GM23338 (cell line): Measurements from ENCODE around the gene KCNMA1. TPM values are rescaled to one million over a fixed set of nuclear protein-coding genes. Genes with fewer than 3 reads are reported as not detected.

Source experiments
- ATAC-seq: fragments of 200-7000 bp; cut with Tn5 transposase; 3 replicates; pipeline ENCODE4 v1.9.1; 2020
- DNase-seq: peaks from one replicate; pipeline ENCODE4 v3.0.0-alpha.2; 2015; ENCODE audit warnings: low spot score
- H2AFZ ChIP-seq: fragments of 200-600 bp; sonication (generic); 2 replicates; pipeline ENCODE4 v1.8.0; 2016; ENCODE audit warnings: antibody characterized with exemption, mild to moderate bottlenecking, moderate library complexity
- H3F3A ChIP-seq: fragments of 200-600 bp; sonication (generic); replicated peaks from 2 replicates; pipeline ENCODE4 v1.8.0; 2017; ENCODE audit warnings: antibody characterized with exemption, mixed run types, low read depth
- H3K27ac ChIP-seq: fragments of 200-600 bp; sonication (generic); 2 replicates; pipeline ENCODE4 v1.6.1; 2016; ENCODE audit warnings: low read depth
- H3K27me3 ChIP-seq: fragments of 200-600 bp; sonication (generic); 2 replicates; pipeline ENCODE4 v1.8.0; 2016; ENCODE audit warnings: mild to moderate bottlenecking, mixed run types, moderate library complexity; ENCODE audit not compliant: insufficient read depth
- H3K36me3 ChIP-seq: fragments of 200-600 bp; sonication (generic); 2 replicates; pipeline ENCODE4 v1.8.0; 2016; ENCODE audit warnings: mild to moderate bottlenecking; ENCODE audit not compliant: insufficient read depth
- H3K4me1 ChIP-seq: fragments of 200-600 bp; sonication (generic); 2 replicates; pipeline ENCODE4 v1.8.0; 2016; ENCODE audit warnings: mild to moderate bottlenecking, moderate library complexity; ENCODE audit not compliant: insufficient read depth
- H3K4me2 ChIP-seq: fragments of 200-600 bp; sonication (generic); 2 replicates; pipeline ENCODE4 v1.7.1; 2017; ENCODE audit warnings: mixed run types
- H3K4me3 ChIP-seq: fragments of 200-600 bp; sonication (generic); 2 replicates; pipeline ENCODE4 v1.6.1; 2016; ENCODE audit warnings: mixed run types
- H3K79me2 ChIP-seq: fragments of 200-600 bp; sonication (generic); replicated peaks from 2 replicates; pipeline ENCODE4 v1.8.0; 2017; ENCODE audit warnings: mild to moderate bottlenecking; ENCODE audit not compliant: insufficient read depth
- H3K9me2 ChIP-seq: fragments of 200-600 bp; sonication (generic); 2 replicates; pipeline ENCODE4 v1.8.0; 2017; ENCODE audit not compliant: insufficient read depth
- H4K20me1 ChIP-seq: fragments of 200-600 bp; sonication (generic); replicated peaks from 2 replicates; pipeline ENCODE4 v1.8.0; 2017; ENCODE audit warnings: mild to moderate bottlenecking; ENCODE audit not compliant: insufficient read depth
- H3K27ac Mint-ChIP-seq: 2 replicates; pipeline ENCODE4 v1.8.0; 2020; ENCODE audit warnings: inconsistent platforms, mild to moderate bottlenecking, moderate library complexity, mixed read lengths
- H3K27me3 Mint-ChIP-seq: 3 replicates; pipeline ENCODE4 v1.8.0; 2022; ENCODE audit warnings: low read depth, mild to moderate bottlenecking, moderate library complexity, mixed read lengths, inconsistent platforms; ENCODE audit not compliant: insufficient read depth, poor library complexity
- H3K36me3 Mint-ChIP-seq: 3 replicates; pipeline ENCODE4 v1.8.0; 2021; ENCODE audit warnings: low read depth, mild to moderate bottlenecking, inconsistent platforms, moderate library complexity, mixed read lengths
- H3K4me1 Mint-ChIP-seq: 3 replicates; pipeline ENCODE4 v1.8.0; 2020; ENCODE audit warnings: mild to moderate bottlenecking, inconsistent platforms, mixed read lengths
- H3K4me3 Mint-ChIP-seq: 3 replicates; pipeline ENCODE4 v1.8.0; 2021; ENCODE audit warnings: moderate library complexity, mild to moderate bottlenecking, inconsistent platforms, mixed read lengths
- H3K9me3 Mint-ChIP-seq: 3 replicates; pipeline ENCODE4 v1.8.0; 2020; ENCODE audit warnings: moderate library complexity, mild to moderate bottlenecking, inconsistent platforms, mixed read lengths
- CREB1 ChIP-seq: fragments of 250-450 bp; sonication (Bioruptor Pico); IDR thresholded peaks from 2 replicates; pipeline ENCODE4 v1.5.0; 2020; ENCODE audit warnings: low read depth, mild to moderate bottlenecking, moderate library complexity
- EZH2 ChIP-seq: fragments of 200-600 bp; sonication (generic); IDR thresholded peaks from one replicate; pipeline ENCODE4 v1.8.0; 2017; ENCODE audit warnings: antibody characterized with exemption, mild to moderate bottlenecking, low read depth; ENCODE audit not compliant: unreplicated experiment
- EZH2phosphoT487 ChIP-seq: fragments of 200-600 bp; sonication (generic); IDR thresholded peaks from one replicate; pipeline ENCODE4 v1.8.1; 2018; ENCODE audit warnings: antibody characterized with exemption; ENCODE audit not compliant: unreplicated experiment
- JUNB ChIP-seq: IDR thresholded peaks from one replicate; pipeline ENCODE4 v1.6.1; 2016; ENCODE audit warnings: antibody characterized with exemption; ENCODE audit not compliant: unreplicated experiment
- NANOG ChIP-seq: IDR thresholded peaks from 2 replicates; pipeline ENCODE4 v1.6.1; 2016; ENCODE audit warnings: antibody characterized with exemption, borderline replicate concordance
- POLR2AphosphoS5 ChIP-seq: IDR thresholded peaks from 2 replicates; pipeline ENCODE4 v1.6.1; 2016; ENCODE audit warnings: antibody characterized with exemption, low read depth
- STAT1 ChIP-seq: IDR thresholded peaks from one replicate; pipeline ENCODE4 v1.6.1; 2016; ENCODE audit warnings: antibody characterized with exemption; ENCODE audit not compliant: unreplicated experiment
- ZNF114 ChIP-seq: fragments of 250-450 bp; sonication (Bioruptor Pico); IDR thresholded peaks from 2 replicates; pipeline ENCODE4 v1.5.0; 2020; ENCODE audit warnings: mild to moderate bottlenecking, moderate library complexity
- ZNF331 ChIP-seq: fragments of 250-450 bp; sonication (Bioruptor Pico); IDR thresholded peaks from 2 replicates; pipeline ENCODE4 v1.5.0; 2020; ENCODE audit warnings: low read depth, mild to moderate bottlenecking, moderate library complexity
- polyA plus RNA-seq: library from polyadenylated mRNA; unstranded; fragments of >200 nt; fragmentation: Nextera tagmentation; extraction: Ambion mirVana; gene quantifications from 2 replicates; pipeline ENCODE4 v1.2.1, GENCODE V29; 2016
- total RNA-seq: library from RNA; depleted of rRNA; stranded (reverse); fragments of >200 nt; shearing (Covaris generic); gene quantifications from 2 replicates; pipeline ENCODE4 v1.2.3, GENCODE V29; 2014
- TF ChIP-seq, protein P1 (sequence below): IDR thresholded peaks from one replicate; pipeline ENCODE4 v1.6.1; 2018; ENCODE audit warnings: antibody characterized with exemption; ENCODE audit not compliant: unreplicated experiment
- TF ChIP-seq, protein P2 (sequence below): IDR thresholded peaks from 2 replicates; pipeline ENCODE4 v1.6.1; 2016; ENCODE audit warnings: antibody characterized with exemption
- TF ChIP-seq, protein P3 (sequence below), 2 experiments: fragments of 200-600 bp in 1 of 2; sonication (generic) in 1 of 2; conservative IDR thresholded peaks; 2 replicates each; pipeline versions ENCODE4 v1.5.1 to v1.6.1; 2016 to 2017; ENCODE audit warnings: antibody characterized with exemption in 2 of 2, low read depth in 2 of 2, mild to moderate bottlenecking in 2 of 2, moderate library complexity in 1 of 2
- TF ChIP-seq, protein P4 (sequence below): fragments of 250-450 bp; sonication (Bioruptor Pico); IDR thresholded peaks from 2 replicates; pipeline ENCODE4 v1.5.0; 2020; ENCODE audit warnings: mild to moderate bottlenecking, moderate library complexity

The KCNMA1 gene
- total and polyA plus RNA-seq, 2 experiments from 2014 or later, result 8.2 to 9.0 TPM

- H3K4me3 ChIP-seq, result no peak overlapping the region
- no peaks in the 10 kb centered on the region for H3K27me3 ChIP-seq
- no peak overlapping the region for H3K27ac ChIP-seq
- peaks cover 14% of the 10 kb centered on the region; the same call in 1 of the 2 replicates for H3K4me1 ChIP-seq
- Mint-ChIP-seq H3K36me3 (no peaks in the 10 kb centered on the region), H3K27me3 (peaks cover 5% of the 10 kb centered on the region), H3K9me3 (no peaks in the 10 kb centered on the region), H3K4me3 (no peak overlapping the region), H3K27ac (no peak overlapping the region), H3K4me1 (peaks cover 24% of the 10 kb centered on the region)
- no peaks in the 10 kb centered on the region for H3K9me2 ChIP-seq
- H3K4me2 ChIP-seq, result no peak overlapping the region
- DNase-seq, result no peak
- H2AFZ ChIP-seq, result no peak overlapping the region
- TF ChIP-seq, protein P1, sequence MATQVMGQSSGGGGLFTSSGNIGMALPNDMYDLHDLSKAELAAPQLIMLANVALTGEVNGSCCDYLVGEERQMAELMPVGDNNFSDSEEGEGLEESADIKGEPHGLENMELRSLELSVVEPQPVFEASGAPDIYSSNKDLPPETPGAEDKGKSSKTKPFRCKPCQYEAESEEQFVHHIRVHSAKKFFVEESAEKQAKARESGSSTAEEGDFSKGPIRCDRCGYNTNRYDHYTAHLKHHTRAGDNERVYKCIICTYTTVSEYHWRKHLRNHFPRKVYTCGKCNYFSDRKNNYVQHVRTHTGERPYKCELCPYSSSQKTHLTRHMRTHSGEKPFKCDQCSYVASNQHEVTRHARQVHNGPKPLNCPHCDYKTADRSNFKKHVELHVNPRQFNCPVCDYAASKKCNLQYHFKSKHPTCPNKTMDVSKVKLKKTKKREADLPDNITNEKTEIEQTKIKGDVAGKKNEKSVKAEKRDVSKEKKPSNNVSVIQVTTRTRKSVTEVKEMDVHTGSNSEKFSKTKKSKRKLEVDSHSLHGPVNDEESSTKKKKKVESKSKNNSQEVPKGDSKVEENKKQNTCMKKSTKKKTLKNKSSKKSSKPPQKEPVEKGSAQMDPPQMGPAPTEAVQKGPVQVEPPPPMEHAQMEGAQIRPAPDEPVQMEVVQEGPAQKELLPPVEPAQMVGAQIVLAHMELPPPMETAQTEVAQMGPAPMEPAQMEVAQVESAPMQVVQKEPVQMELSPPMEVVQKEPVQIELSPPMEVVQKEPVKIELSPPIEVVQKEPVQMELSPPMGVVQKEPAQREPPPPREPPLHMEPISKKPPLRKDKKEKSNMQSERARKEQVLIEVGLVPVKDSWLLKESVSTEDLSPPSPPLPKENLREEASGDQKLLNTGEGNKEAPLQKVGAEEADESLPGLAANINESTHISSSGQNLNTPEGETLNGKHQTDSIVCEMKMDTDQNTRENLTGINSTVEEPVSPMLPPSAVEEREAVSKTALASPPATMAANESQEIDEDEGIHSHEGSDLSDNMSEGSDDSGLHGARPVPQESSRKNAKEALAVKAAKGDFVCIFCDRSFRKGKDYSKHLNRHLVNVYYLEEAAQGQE, result no peak
- TF ChIP-seq ZNF331 (CRISPR knock-in tag) (no peak), ZNF114 (CRISPR knock-in tag) (no peak), POLR2AphosphoS5 (no peak), NANOG (no peak), CREB1 (no peak), STAT1 (no peak), EZH2phosphoT487 (no peak), JUNB (no peak), EZH2 (no peak)
- TF ChIP-seq, protein P2, sequence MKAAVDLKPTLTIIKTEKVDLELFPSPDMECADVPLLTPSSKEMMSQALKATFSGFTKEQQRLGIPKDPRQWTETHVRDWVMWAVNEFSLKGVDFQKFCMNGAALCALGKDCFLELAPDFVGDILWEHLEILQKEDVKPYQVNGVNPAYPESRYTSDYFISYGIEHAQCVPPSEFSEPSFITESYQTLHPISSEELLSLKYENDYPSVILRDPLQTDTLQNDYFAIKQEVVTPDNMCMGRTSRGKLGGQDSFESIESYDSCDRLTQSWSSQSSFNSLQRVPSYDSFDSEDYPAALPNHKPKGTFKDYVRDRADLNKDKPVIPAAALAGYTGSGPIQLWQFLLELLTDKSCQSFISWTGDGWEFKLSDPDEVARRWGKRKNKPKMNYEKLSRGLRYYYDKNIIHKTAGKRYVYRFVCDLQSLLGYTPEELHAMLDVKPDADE, result no peak
- TF ChIP-seq, protein P3, sequence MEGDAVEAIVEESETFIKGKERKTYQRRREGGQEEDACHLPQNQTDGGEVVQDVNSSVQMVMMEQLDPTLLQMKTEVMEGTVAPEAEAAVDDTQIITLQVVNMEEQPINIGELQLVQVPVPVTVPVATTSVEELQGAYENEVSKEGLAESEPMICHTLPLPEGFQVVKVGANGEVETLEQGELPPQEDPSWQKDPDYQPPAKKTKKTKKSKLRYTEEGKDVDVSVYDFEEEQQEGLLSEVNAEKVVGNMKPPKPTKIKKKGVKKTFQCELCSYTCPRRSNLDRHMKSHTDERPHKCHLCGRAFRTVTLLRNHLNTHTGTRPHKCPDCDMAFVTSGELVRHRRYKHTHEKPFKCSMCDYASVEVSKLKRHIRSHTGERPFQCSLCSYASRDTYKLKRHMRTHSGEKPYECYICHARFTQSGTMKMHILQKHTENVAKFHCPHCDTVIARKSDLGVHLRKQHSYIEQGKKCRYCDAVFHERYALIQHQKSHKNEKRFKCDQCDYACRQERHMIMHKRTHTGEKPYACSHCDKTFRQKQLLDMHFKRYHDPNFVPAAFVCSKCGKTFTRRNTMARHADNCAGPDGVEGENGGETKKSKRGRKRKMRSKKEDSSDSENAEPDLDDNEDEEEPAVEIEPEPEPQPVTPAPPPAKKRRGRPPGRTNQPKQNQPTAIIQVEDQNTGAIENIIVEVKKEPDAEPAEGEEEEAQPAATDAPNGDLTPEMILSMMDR (conservative IDR thresholded peaks at IDR 0.05; ENCODE audit: low read depth in 2 of 2), result no peak
- TF ChIP-seq, protein P4, sequence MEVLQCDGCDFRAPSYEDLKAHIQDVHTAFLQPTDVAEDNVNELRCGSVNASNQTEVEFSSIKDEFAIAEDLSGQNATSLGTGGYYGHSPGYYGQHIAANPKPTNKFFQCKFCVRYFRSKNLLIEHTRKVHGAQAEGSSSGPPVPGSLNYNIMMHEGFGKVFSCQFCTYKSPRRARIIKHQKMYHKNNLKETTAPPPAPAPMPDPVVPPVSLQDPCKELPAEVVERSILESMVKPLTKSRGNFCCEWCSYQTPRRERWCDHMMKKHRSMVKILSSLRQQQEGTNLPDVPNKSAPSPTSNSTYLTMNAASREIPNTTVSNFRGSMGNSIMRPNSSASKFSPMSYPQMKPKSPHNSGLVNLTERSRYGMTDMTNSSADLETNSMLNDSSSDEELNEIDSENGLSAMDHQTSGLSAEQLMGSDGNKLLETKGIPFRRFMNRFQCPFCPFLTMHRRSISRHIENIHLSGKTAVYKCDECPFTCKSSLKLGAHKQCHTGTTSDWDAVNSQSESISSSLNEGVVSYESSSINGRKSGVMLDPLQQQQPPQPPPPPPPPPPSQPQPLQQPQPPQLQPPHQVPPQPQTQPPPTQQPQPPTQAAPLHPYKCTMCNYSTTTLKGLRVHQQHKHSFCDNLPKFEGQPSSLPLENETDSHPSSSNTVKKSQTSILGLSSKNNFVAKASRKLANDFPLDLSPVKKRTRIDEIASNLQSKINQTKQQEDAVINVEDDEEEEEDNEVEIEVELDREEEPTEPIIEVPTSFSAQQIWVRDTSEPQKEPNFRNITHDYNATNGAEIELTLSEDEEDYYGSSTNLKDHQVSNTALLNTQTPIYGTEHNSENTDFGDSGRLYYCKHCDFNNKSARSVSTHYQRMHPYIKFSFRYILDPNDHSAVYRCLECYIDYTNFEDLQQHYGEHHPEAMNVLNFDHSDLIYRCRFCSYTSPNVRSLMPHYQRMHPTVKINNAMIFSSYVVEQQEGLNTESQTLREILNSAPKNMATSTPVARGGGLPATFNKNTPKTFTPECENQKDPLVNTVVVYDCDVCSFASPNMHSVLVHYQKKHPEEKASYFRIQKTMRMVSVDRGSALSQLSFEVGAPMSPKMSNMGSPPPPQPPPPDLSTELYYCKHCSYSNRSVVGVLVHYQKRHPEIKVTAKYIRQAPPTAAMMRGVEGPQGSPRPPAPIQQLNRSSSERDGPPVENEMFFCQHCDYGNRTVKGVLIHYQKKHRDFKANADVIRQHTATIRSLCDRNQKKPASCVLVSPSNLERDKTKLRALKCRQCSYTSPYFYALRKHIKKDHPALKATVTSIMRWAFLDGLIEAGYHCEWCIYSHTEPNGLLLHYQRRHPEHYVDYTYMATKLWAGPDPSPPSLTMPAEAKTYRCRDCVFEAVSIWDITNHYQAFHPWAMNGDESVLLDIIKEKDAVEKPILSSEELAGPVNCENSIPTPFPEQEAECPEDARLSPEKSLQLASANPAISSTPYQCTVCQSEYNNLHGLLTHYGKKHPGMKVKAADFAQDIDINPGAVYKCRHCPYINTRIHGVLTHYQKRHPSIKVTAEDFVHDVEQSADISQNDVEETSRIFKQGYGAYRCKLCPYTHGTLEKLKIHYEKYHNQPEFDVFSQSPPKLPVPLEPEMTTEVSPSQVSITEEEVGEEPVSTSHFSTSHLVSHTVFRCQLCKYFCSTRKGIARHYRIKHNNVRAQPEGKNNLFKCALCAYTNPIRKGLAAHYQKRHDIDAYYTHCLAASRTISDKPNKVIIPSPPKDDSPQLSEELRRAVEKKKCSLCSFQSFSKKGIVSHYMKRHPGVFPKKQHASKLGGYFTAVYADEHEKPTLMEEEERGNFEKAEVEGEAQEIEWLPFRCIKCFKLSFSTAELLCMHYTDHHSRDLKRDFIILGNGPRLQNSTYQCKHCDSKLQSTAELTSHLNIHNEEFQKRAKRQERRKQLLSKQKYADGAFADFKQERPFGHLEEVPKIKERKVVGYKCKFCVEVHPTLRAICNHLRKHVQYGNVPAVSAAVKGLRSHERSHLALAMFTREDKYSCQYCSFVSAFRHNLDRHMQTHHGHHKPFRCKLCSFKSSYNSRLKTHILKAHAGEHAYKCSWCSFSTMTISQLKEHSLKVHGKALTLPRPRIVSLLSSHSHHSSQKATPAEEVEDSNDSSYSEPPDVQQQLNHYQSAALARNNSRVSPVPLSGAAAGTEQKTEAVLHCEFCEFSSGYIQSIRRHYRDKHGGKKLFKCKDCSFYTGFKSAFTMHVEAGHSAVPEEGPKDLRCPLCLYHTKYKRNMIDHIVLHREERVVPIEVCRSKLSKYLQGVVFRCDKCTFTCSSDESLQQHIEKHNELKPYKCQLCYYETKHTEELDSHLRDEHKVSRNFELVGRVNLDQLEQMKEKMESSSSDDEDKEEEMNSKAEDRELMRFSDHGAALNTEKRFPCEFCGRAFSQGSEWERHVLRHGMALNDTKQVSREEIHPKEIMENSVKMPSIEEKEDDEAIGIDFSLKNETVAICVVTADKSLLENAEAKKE (CRISPR knock-in tag), result no peak
- H3K36me3 ChIP-seq, result no peaks in the 10 kb centered on the region
- no peaks in the 10 kb centered on the region for H4K20me1 ChIP-seq
- ATAC-seq, result no peak
- no peaks in the 10 kb centered on the region for H3F3A ChIP-seq
- H3K79me2 ChIP-seq, result 0 out of 2 replicates have a peak, but pooled peaks cover 3% of the 10 kb centered on the region
Observed at GRCh38 chr10:77393821-77394501, 243.6 kb downstream of the KCNMA1 start.
